HFFc6 (cell line): ENCODE data around the gene NRAS. TPM values are rescaled to one million over a fixed set of nuclear protein-coding genes. Genes with fewer than 3 reads are reported as not detected.

Source experiments
- DNase-seq: peaks from one replicate; pipeline ENCODE4 v3.0.0-alpha.2; 2018
- H3K27ac Mint-ChIP-seq: 2 replicates; pipeline ENCODE4 v1.8.0; 2020; ENCODE audit warnings: mild to moderate bottlenecking, mixed read lengths
- H3K27me3 Mint-ChIP-seq: 2 replicates; pipeline ENCODE4 v1.8.0; 2021; ENCODE audit warnings: mild to moderate bottlenecking, moderate library complexity, mixed read lengths; ENCODE audit not compliant: insufficient read depth
- H3K36me3 Mint-ChIP-seq: 2 replicates; pipeline ENCODE4 v1.8.0; 2021; ENCODE audit warnings: low read depth, mixed read lengths
- H3K4me1 Mint-ChIP-seq: 2 replicates; pipeline ENCODE4 v1.8.0; 2020; ENCODE audit warnings: low read depth, mixed read lengths
- H3K4me3 Mint-ChIP-seq: 2 replicates; pipeline ENCODE4 v1.8.0; 2020; ENCODE audit warnings: mild to moderate bottlenecking, moderate library complexity, mixed read lengths
- H3K9me3 Mint-ChIP-seq: 2 replicates; pipeline ENCODE4 v1.8.0; 2020; ENCODE audit warnings: mild to moderate bottlenecking, mixed read lengths
- CTCF ChIP-seq: fragments of 200-600 bp; sonication (generic); IDR thresholded peaks from 2 replicates; pipeline ENCODE4 v1.5.0; 2021; ENCODE audit warnings: antibody characterized with exemption, mild to moderate bottlenecking
- total RNA-seq, 6 experiments: library from RNA; stranded (reverse); fragmentation: NEBNext Ultra II Directional; extraction: Animal tissue kit (Norgen Biotek cat#: 25700); gene quantifications; 2 replicates in 1 of 6; 3 replicates in 5 of 6; pipeline ENCODE4 v1.2.3, GENCODE V29; 2021

Gene NRAS
- total RNA-seq, 6 experiments from 2014 or later, result 38.9 to 60.1 (median 49.8) TPM

GRCh38 chr1:114749835-114750234, 33.3 kb upstream of the NRAS start:
- H3K36me3 Mint-ChIP-seq, result peaks cover 47% of the 10 kb centered on the region
- TF ChIP-seq CTCF, result no peak
- H3K9me3 Mint-ChIP-seq, result no peaks in the 10 kb centered on the region
- peaks cover 2% of the 10 kb centered on the region; the same call in 1 of the 2 replicates for H3K27me3 Mint-ChIP-seq
- H3K4me3 Mint-ChIP-seq, result no peak overlapping the region
- no peak for DNase-seq
- no peak overlapping the region for H3K27ac Mint-ChIP-seq
- H3K4me1 Mint-ChIP-seq, result peaks cover 86% of the 10 kb centered on the region

- Mint-ChIP-seq H3K27me3 (peaks cover 2% of the 10 kb centered on the region), H3K36me3 (peaks cover 70% of the 10 kb centered on the region), H3K27ac (peak overlapping the region; percentile 66), H3K4me1 (peaks cover 62% of the 10 kb centered on the region), H3K4me3 (no peak overlapping the region), H3K9me3 (no peaks in the 10 kb centered on the region)
- no peak for TF ChIP-seq CTCF
- DNase-seq, result no peak
Observed at GRCh38 chr1:114746450-114747121, 30.0 kb upstream of the NRAS start.

GRCh38 chr1:114745291-114745690, 28.7 kb upstream of the NRAS start:
- peak overlapping the region; percentile 66 for H3K27ac Mint-ChIP-seq

GRCh38 chr1:114741963-114742746, 25.6 kb upstream of the NRAS start:
- Mint-ChIP-seq H3K36me3 (peaks cover 58% of the 10 kb centered on the region), H3K4me3 (no peak overlapping the region; the same call in 1 of the 2 replicates), H3K27ac (no peak overlapping the region), H3K27me3 (peaks cover 2% of the 10 kb centered on the region), H3K4me1 (peaks cover 29% of the 10 kb centered on the region), H3K9me3 (no peaks in the 10 kb centered on the region)
- TF ChIP-seq CTCF, result no peak
- no peak for DNase-seq

More at GRCh38 chr1:114745291-114745690, 28.7 kb upstream of the NRAS start:
- H3K36me3 Mint-ChIP-seq, result peaks cover 72% of the 10 kb centered on the region
- H3K27me3 Mint-ChIP-seq, result peaks cover 2% of the 10 kb centered on the region
- DNase-seq, result peak; percentile 6
- no peak overlapping the region for H3K4me3 Mint-ChIP-seq
- H3K9me3 Mint-ChIP-seq, result no peaks in the 10 kb centered on the region
- H3K4me1 Mint-ChIP-seq, result peaks cover 49% of the 10 kb centered on the region
- no peak for TF ChIP-seq CTCF

GRCh38 chr1:114740331-114740730, 23.8 kb upstream of the NRAS start:
- Mint-ChIP-seq H3K27me3 (peaks cover 2% of the 10 kb centered on the region; the same call in 1 of the 2 replicates), H3K36me3 (peaks cover 58% of the 10 kb centered on the region), H3K4me3 (no peak overlapping the region), H3K27ac (no peak overlapping the region), H3K9me3 (no peaks in the 10 kb centered on the region), H3K4me1 (peaks cover 11% of the 10 kb centered on the region)
- no peak for TF ChIP-seq CTCF
- no peak for DNase-seq
